Measurements from ENCODE around the gene TXNDC11. TPM values are rescaled to one million over a fixed set of nuclear protein-coding genes. Genes with fewer than 3 reads are reported as not detected.

TXNDC11 gene
- total and polyA plus RNA-seq, 10 of the 15 experiments (the other 5 are each of a cell fraction or from before 2014, with no cell fraction given), result 1.7 to 86.7 (median 54.4) TPM

DNA sequence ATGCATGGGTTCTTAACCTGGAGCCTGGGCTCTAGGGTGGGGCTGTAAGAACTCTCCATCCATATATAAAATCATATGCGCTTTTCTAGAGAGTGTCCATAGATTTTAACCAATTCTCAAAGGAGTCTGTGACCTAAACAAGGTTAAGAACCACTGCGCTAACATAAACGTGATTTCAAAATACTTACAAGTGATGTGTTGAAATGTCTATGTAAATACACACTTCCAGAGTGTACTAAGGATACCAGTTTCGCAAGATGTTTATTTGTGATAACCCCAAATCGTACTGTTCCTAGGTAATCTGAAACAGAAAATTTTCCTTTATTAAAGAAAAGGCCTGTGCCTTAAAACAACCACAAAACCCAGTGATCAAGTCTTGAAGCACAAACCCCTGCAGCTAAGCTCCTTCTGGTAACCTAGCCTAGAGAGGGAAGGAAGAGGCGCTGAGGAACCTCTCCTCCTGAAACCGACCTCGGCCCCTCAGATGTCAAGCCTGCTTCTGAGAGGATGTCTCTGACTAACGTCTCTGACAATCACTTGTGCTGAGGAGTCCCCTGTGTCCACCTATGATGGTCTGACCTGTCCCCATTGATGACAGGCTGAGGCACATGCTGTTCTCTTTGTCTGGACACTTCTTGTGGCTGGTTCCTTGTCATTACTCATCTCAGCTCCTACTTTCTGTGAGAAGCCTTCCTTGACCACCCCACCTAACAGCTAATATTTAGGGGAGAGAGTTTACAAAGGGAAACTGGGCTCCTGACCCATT lies 42.2 kb downstream of the TXNDC11 start:
- in situ Hi-C loops (cut with MboI), result no loop called here
- no TSS peak for BruUV-seq (replicated peaks)
- FAIRE-seq (no peak), ATAC-seq (no peak), DNase-seq (ENCODE audit: low read depth, low spot score) (no peak)
- Histone ChIP-seq H3K27ac (ENCODE audit: control insufficient read depth, insufficient read depth) (no peak overlapping the region), H3K9ac (ENCODE audit: control insufficient read depth, insufficient read depth, low read length) (no peak overlapping the region), H3K4me3 (no peak overlapping the region), H3K4me2 (ENCODE audit: control insufficient read depth, insufficient read depth) (no peak overlapping the region), H3K9me3 (replicated peaks; ENCODE audit: control insufficient read depth, insufficient read depth, low read length) (no peaks in the 10 kb centered on the region), H3K36me3 (ENCODE audit: control insufficient read depth in 2 of 2, insufficient read depth in 2 of 2, low read length in 1 of 2) (peaks cover 28 to 37% of the 10 kb centered on the region in 2 experiments), H4K20me1 (ENCODE audit: control insufficient read depth, insufficient read depth) (no peaks in the 10 kb centered on the region; the same call in 1 of the 2 replicates), H3K4me1 (ENCODE audit: control insufficient read depth, insufficient read depth, low read length) (no peaks in the 10 kb centered on the region), H2AFZ (ENCODE audit: control insufficient read depth, low read depth, low read length) (no peak overlapping the region), H3K79me2 (ENCODE audit: control insufficient read depth, insufficient read depth, low read length) (no peaks in the 10 kb centered on the region; the same call in 1 of the 2 replicates), H3K27me3 (replicated peaks in 1 of 2; ENCODE audit: control insufficient read depth in 2 of 2, insufficient read depth in 2 of 2, low read length in 1 of 2) (no peaks in the 10 kb centered on the region)
- ChIA-PET POLR2A (interaction anchor here (0.5 kb wide), 1 partner anchor 43 kb away, joined by 3 read pairs; no protein-coding TSS in a partner anchor), RAD21 (ENCODE audit: unreplicated experiment) (interaction anchor here (0.5 kb wide), 1 partner anchor 58 kb away, joined by 3 read pairs; no protein-coding TSS in a partner anchor), SMC1A (ENCODE audit: uncharacterized antibody, unreplicated experiment) (interaction anchor here (0.8 to 3.4 kb wide), 2 partner anchors 11 to 66 kb away, joined by 3 to 21 read pairs; no protein-coding TSS in a partner anchor), CTCF (interaction anchor here (1.2 to 1.5 kb wide), 2 partner anchors 11 to 14 kb away, joined by 3 to 4 read pairs; no protein-coding TSS in a partner anchor)
- TF ChIP-seq POLR2AphosphoS5 (IDR thresholded peaks at IDR 0.05; ENCODE audit: low read length) (peak; percentile 33; the same call in 1 of the 2 replicates), CHD4 (IDR thresholded peaks at IDR 0.05) (no peak)
- intact Hi-C loops (cut with micrococcal nuclease; ENCODE audit: unreplicated experiment), result no loop called here
- 87% methylated on average over 9 of the region's 9 CpGs for WGBS (ENCODE audit: insufficient coverage, insufficient replicate concordance, low lambda C conversion rate, missing lambda C conversion rate)

DNA sequence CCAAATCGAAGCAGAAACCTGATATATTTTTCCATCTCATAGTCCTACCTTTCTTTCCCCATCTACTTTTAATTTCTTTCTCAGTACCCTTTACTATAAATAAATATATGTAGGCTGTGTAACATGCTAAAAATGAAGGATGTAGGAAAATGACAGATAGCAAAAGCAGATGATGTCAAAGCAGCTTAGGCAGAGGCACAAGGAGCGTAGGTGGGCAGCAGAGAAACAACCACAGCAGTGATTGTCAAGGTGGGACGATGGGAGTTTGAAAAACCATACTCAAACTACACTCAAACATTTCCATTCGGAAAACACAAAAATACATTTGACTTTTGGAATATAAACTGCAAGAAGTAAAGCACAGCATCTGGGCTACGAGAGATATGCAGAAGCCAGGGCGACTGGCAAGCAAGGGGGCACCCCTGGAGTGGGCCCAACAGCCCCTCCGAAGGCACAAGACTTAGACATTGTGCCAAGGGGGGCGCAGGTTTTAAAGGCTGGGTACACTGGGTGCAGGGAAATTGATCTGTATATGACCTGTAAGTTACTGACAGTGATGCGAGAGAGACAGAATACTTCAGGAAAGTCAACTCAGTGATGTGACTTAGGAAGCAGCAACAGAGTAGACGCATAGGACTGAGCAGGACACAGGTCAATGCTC lies 43.3 kb downstream of the TXNDC11 start:
- no peak overlapping the region for H3K27ac ChIP-seq (ENCODE audit: control insufficient read depth, insufficient read depth)
- H4K20me1 ChIP-seq (ENCODE audit: control insufficient read depth, insufficient read depth), result no peaks in the 10 kb centered on the region; the same call in 1 of the 2 replicates
- H3K79me2 ChIP-seq (ENCODE audit: control insufficient read depth, insufficient read depth, low read length), result peaks cover 5% of the 10 kb centered on the region
- ATAC-seq, result no peak
- WGBS (ENCODE audit: insufficient coverage, insufficient replicate concordance, low lambda C conversion rate, missing lambda C conversion rate), result 92% methylated on average over 10 of the region's 10 CpGs
- RAD21 ChIA-PET (ENCODE audit: unreplicated experiment), result interaction anchor here (0.5 kb wide), 1 partner anchor 57 kb away, joined by 3 read pairs; no protein-coding TSS in a partner anchor
- no peaks in the 10 kb centered on the region for H3K27me3 ChIP-seq (replicated peaks in 1 of 2; ENCODE audit: control insufficient read depth in 2 of 2, insufficient read depth in 2 of 2, low read length in 1 of 2)
- POLR2A ChIA-PET, result no interaction called here
- intact Hi-C loops (cut with micrococcal nuclease; ENCODE audit: unreplicated experiment), result no loop called here
- H2AFZ ChIP-seq (ENCODE audit: control insufficient read depth, low read depth, low read length), result no peak overlapping the region
- no peaks in the 10 kb centered on the region for H3K9me3 ChIP-seq (replicated peaks; ENCODE audit: control insufficient read depth, insufficient read depth, low read length)
- no peak for FAIRE-seq
- no peaks in the 10 kb centered on the region for H3K4me1 ChIP-seq (ENCODE audit: control insufficient read depth, insufficient read depth, low read length)
- no peak overlapping the region for H3K9ac ChIP-seq (ENCODE audit: control insufficient read depth, insufficient read depth, low read length)
- TF ChIP-seq SUPT20H (IDR thresholded peaks at IDR 0.05; ENCODE audit: borderline replicate concordance, control insufficient read depth, low read depth, low read length) (no peak), NFIC (IDR thresholded peaks at IDR 0.05; ENCODE audit: low read depth, low read length) (no peak), RCOR1 (conservative IDR thresholded peaks at IDR 0.05; ENCODE audit: low read depth, low read length) (no peak), KDM1A (IDR thresholded peaks at IDR 0.05; ENCODE audit: borderline replicate concordance) (no peak)
- TF ChIP-seq, protein P1, sequence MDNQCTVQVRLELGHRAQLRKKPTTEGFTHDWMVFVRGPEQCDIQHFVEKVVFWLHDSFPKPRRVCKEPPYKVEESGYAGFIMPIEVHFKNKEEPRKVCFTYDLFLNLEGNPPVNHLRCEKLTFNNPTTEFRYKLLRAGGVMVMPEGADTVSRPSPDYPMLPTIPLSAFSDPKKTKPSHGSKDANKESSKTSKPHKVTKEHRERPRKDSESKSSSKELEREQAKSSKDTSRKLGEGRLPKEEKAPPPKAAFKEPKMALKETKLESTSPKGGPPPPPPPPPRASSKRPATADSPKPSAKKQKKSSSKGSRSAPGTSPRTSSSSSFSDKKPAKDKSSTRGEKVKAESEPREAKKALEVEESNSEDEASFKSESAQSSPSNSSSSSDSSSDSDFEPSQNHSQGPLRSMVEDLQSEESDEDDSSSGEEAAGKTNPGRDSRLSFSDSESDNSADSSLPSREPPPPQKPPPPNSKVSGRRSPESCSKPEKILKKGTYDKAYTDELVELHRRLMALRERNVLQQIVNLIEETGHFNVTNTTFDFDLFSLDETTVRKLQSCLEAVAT (IDR thresholded peaks at IDR 0.05), result no peak
- BruUV-seq (replicated peaks), result no TSS peak
- in situ Hi-C loops (cut with MboI), result no loop called here
- no peak for DNase-seq (ENCODE audit: low read depth, low spot score)
- H3K4me3 ChIP-seq, result no peak overlapping the region
- SMC1A ChIA-PET (ENCODE audit: uncharacterized antibody, unreplicated experiment), result interaction anchor here (3.4 kb wide), 1 partner anchor 9 kb away, joined by 21 read pairs; no protein-coding TSS in a partner anchor
- peaks cover 33 to 37% of the 10 kb centered on the region in 2 experiments for H3K36me3 ChIP-seq (ENCODE audit: control insufficient read depth in 2 of 2, insufficient read depth in 2 of 2, low read length in 1 of 2)
- no peak overlapping the region for H3K4me2 ChIP-seq (ENCODE audit: control insufficient read depth, insufficient read depth)
- CTCF ChIA-PET, result interaction anchor here (1.2 to 1.5 kb wide), 2 partner anchors 10 to 15 kb away, joined by 3 to 4 read pairs; no protein-coding TSS in a partner anchor
